IMR-90 (cell line): ENCODE results near the gene POLD4. TPM values are rescaled to one million over a fixed set of nuclear protein-coding genes. Genes with fewer than 3 reads are reported as not detected.

Experiments used
- ATAC-seq: fragments of 200-7000 bp; cut with Tn5 transposase; 2 replicates; pipeline ENCODE4 v1.9.1; 2020; ENCODE audit warnings: low read depth, mild to moderate bottlenecking, moderate library complexity
- BruUV-seq: library from RNA; stranded (reverse); fragments of 400-500 nt; replicated peaks from 2 replicates; lab custom pipeline; 2021; lab: Mats Ljungman, UMichigan
- CTCF ChIA-PET: fragments of 300-600 bp; formaldehyde crosslinking; extraction: SDS; loops from one replicate; lab custom pipeline; 2021; ENCODE audit warnings: antibody characterized with exemption; lab: Yijun Ruan, JAX
- POLR2A ChIA-PET: fragments of 300-600 bp; sonication (Branson Sonifier 250); formaldehyde crosslinking; loops from one replicate; lab custom pipeline; 2022; ENCODE audit warnings: antibody characterized with exemption; ENCODE audit not compliant: unreplicated experiment; lab: Charles Lee
- DNase-seq: peaks from one replicate; pipeline ENCODE4 v3.0.0; 2013
- H2AFZ ChIP-seq: replicated peaks from 2 replicates; pipeline ENCODE3; 2013; ENCODE audit warnings: low read length, mild to moderate bottlenecking; ENCODE audit not compliant: poor library complexity
- H2AK5ac ChIP-seq: 2 replicates; pipeline ENCODE4 v1.6.1; 2013; ENCODE audit warnings: low read depth, low read length, inconsistent platforms
- H2AK9ac ChIP-seq: replicated peaks from 2 replicates; pipeline ENCODE3; 2013; ENCODE audit warnings: mild to moderate bottlenecking, low read depth, low read length, moderate library complexity; ENCODE audit not compliant: poor library complexity
- H2BK120ac ChIP-seq: 2 replicates; pipeline ENCODE4 v1.6.1; 2013; ENCODE audit warnings: low read depth, low read length, inconsistent platforms
- H2BK15ac ChIP-seq: 3 replicates; pipeline ENCODE4 v1.6.1; 2013; ENCODE audit warnings: low read depth, low read length, inconsistent platforms
- H2BK20ac ChIP-seq: 2 replicates; pipeline ENCODE4 v1.6.1; 2013; ENCODE audit warnings: low read depth, mild to moderate bottlenecking, inconsistent platforms, low read length, moderate library complexity
- H2BK5ac ChIP-seq: 2 replicates; pipeline ENCODE4 v1.6.1; 2013; ENCODE audit warnings: mild to moderate bottlenecking, low read depth, low read length, inconsistent platforms; ENCODE audit not compliant: poor library complexity, severe bottlenecking
- H3K14ac ChIP-seq: replicated peaks from 2 replicates; pipeline ENCODE4 v1.6.1; 2013; ENCODE audit warnings: low read depth, low read length, inconsistent platforms
- H3K18ac ChIP-seq: 2 replicates; pipeline ENCODE4 v1.6.1; 2013; ENCODE audit warnings: low read depth, low read length, control low read depth
- H3K23ac ChIP-seq: 2 replicates; pipeline ENCODE4 v1.6.1; 2013; ENCODE audit warnings: low read depth, low read length, inconsistent platforms
- H3K27ac ChIP-seq: 2 replicates; pipeline ENCODE4 v1.5.1; 2013; ENCODE audit warnings: mild to moderate bottlenecking, control low read depth, low read length; ENCODE audit not compliant: insufficient read depth
- H3K27me3 ChIP-seq: 2 replicates; pipeline ENCODE4 v1.6.1; 2013; ENCODE audit warnings: low read length; ENCODE audit not compliant: control insufficient read depth, insufficient read depth
- H3K36me3 ChIP-seq: 2 replicates; pipeline ENCODE4 v1.6.1; 2013; ENCODE audit warnings: low read length, mixed read lengths; ENCODE audit not compliant: control insufficient read depth, insufficient read depth
- H3K4ac ChIP-seq: 2 replicates; pipeline ENCODE4 v1.6.1; 2013; ENCODE audit warnings: low read depth, low read length, inconsistent platforms
- H3K4me1 ChIP-seq: 2 replicates; pipeline ENCODE4 v1.6.1; 2013; ENCODE audit warnings: low read length, mixed read lengths; ENCODE audit not compliant: control insufficient read depth, insufficient read depth
- H3K4me2 ChIP-seq: 2 replicates; pipeline ENCODE4 v1.6.1; 2013; ENCODE audit warnings: low read depth, mild to moderate bottlenecking, control low read depth, low read length, moderate library complexity
- H3K4me3 ChIP-seq: 2 replicates; pipeline ENCODE4 v1.5.1; 2013; ENCODE audit warnings: low read depth, mild to moderate bottlenecking, control low read depth, low read length, moderate library complexity; ENCODE audit not compliant: insufficient read depth
- H3K56ac ChIP-seq: 2 replicates; pipeline ENCODE4 v1.6.1; 2013; ENCODE audit warnings: low read length, inconsistent platforms; ENCODE audit not compliant: insufficient read depth; ENCODE audit errors: extremely low read depth
- H3K79me1 ChIP-seq, 2 experiments: 2 replicates each; pipeline ENCODE4 v1.6.1; 2013; ENCODE audit warnings: low read length in 2 of 2, inconsistent platforms in 1 of 2, low read depth in 1 of 2
- H3K9ac ChIP-seq: 2 replicates; pipeline ENCODE4 v1.6.1; 2013; ENCODE audit warnings: low read depth, low read length, control low read depth
- H3K9me1 ChIP-seq: 2 replicates; pipeline ENCODE4 v1.6.1; 2013; ENCODE audit warnings: low read length, inconsistent platforms; ENCODE audit not compliant: insufficient read depth
- H3K9me3 ChIP-seq: 2 replicates; pipeline ENCODE4 v1.6.1; 2013; ENCODE audit warnings: low read length; ENCODE audit not compliant: control insufficient read depth, insufficient read depth
- H4K20me1 ChIP-seq: 2 replicates; pipeline ENCODE4 v1.6.1; 2013; ENCODE audit warnings: low read length, inconsistent platforms; ENCODE audit not compliant: insufficient read depth
- H4K5ac ChIP-seq: 2 replicates; pipeline ENCODE4 v1.6.1; 2013; ENCODE audit warnings: mild to moderate bottlenecking, low read depth, low read length, control low read depth
- H4K8ac ChIP-seq, 2 experiments: 2 replicates each; pipeline ENCODE4 v1.6.1; 2013; ENCODE audit warnings: low read depth in 2 of 2, low read length in 2 of 2, control low read depth in 1 of 2, inconsistent platforms in 1 of 2
- H4K91ac ChIP-seq: 2 replicates; pipeline ENCODE4 v1.6.1; 2013; ENCODE audit warnings: low read depth, low read length, inconsistent platforms; ENCODE audit not compliant: insufficient read depth
- RAD21 ChIP-seq: IDR thresholded peaks from 2 replicates; pipeline ENCODE4 v1.6.1; 2012; ENCODE audit warnings: low read length, improper control_type of control experiment
- RFX5 ChIP-seq: IDR thresholded peaks from 2 replicates; pipeline ENCODE4 v1.8.0; 2012; ENCODE audit warnings: low read depth, mild to moderate bottlenecking, low read length, moderate library complexity
- WGBS, 2 experiments: methylation state at CpG; one replicate each; pipeline versions ENCODE4 v1.1.5 to v1.1.7; 2013; ENCODE audit warnings: missing lambda C conversion rate in 2 of 2; ENCODE audit not compliant: insufficient read length in 1 of 2; ENCODE audit errors: extremely low coverage in 2 of 2; 5-methylcytosine and 5-hydroxymethylcytosine counted together
- dilution Hi-C: fragments of 300-500 bp; cut with HindIII; formaldehyde crosslinking; loops from one replicate; pipeline ENCODE4 v1.14.3; 2018; ENCODE audit warnings: low sequenced_read_pairs; ENCODE audit not compliant: unreplicated experiment
- in situ Hi-C: fragments of 300-500 bp; cut with MboI; formaldehyde crosslinking; loops from 3 replicates; pipeline ENCODE4 v1.14.3; 2019; ENCODE audit warnings: low sequenced_read_pairs, inconsistent platforms, mixed read lengths
- intact Hi-C: fragments of 100-400 bp; cut with micrococcal nuclease; formaldehyde crosslinking; loops from 2 replicates; pipeline ENCODE4 v1.10.0; 2022
- polyA plus RNA-seq, 3 experiments: library from polyadenylated mRNA; depleted of rRNA; stranded (reverse); fragments of >200 nt; gene quantifications; 2 replicates each; pipeline ENCODE4 v1.2.3, GENCODE V29; 2012; ENCODE audit warnings: low replicate concordance in 1 of 3
- total RNA-seq: library from RNA; depleted of rRNA; stranded (reverse); fragments of >200 nt; gene quantifications from 2 replicates; pipeline ENCODE4 v1.2.3, GENCODE V29; 2012

POLD4 gene
- total and polyA plus RNA-seq, 2 of the 4 experiments (the other 2 are of a cell fraction): 46.4 to 133 TPM

DNA sequence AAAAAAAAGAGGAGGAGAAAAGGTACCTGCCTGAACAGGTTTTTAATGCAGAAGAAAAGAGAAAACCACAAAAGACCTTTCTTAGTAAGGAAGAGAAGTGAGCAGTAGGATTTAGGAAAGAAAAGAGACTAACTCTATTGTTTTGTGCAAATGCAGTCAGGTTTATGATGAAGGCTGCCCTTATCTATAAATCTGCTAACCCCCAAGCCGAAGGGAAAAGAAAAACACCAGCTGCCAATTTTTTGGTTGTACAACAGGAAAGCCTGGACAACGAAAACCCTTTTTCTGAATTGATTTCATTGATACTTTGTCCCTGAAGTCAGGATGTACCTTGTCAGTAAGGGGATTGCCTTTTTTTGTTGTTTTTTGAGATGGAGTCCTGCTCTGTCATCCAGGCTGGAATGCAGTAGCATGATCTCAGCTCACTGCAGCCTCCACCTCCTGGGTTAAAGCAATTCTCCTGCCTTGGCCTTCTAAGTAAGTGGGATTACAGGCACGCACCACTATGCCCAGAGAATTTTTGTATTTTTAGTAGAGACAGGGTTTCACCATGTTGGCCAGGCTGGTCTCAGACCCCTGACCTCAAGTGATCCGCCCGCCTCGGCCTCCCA lies 21.2 kb downstream of the POLD4 start:
- DNase-seq: peak; percentile 22
- no peak overlapping the region for H2AK9ac ChIP-seq
- ChIA-PET POLR2A (interaction anchor here (0.6 kb wide), 1 partner anchor 44 kb away, joined by 5 read pairs; no protein-coding TSS in a partner anchor), CTCF (interaction anchor here (0.6 to 1.0 kb wide), 2 partner anchors 15 to 51 kb away, joined by 4 read pairs; no protein-coding TSS in a partner anchor)
- H4K8ac ChIP-seq: no peak overlapping the region
- H2AFZ ChIP-seq: no peak overlapping the region
- no peak overlapping the region for H3K23ac ChIP-seq
- whole genome bisulfite sequencing, 2 experiments: no CpG with 5 or more reads among the region's 6 CpGs
- no peak overlapping the region for H2BK120ac ChIP-seq
- no peak overlapping the region for H4K91ac ChIP-seq
- no peak overlapping the region for H3K18ac ChIP-seq
- no peaks in the 10 kb centered on the region for H4K20me1 ChIP-seq
- no peak overlapping the region for H3K9ac ChIP-seq
- dilution Hi-C loops (no loop called here), intact Hi-C loops (no loop called here), in situ Hi-C loops (no loop called here)
- no peaks in the 10 kb centered on the region for H3K4me1 ChIP-seq
- no peak overlapping the region for H3K14ac ChIP-seq
- H3K4me2 ChIP-seq: no peak overlapping the region
- TF ChIP-seq RAD21 (no peak), RFX5 (no peak)
- H3K56ac ChIP-seq: no peak overlapping the region
- BruUV-seq: no TSS peak
- H3K27me3 ChIP-seq: no peaks in the 10 kb centered on the region
- no peak overlapping the region for H3K27ac ChIP-seq
- no peak overlapping the region for H4K5ac ChIP-seq
- H2BK5ac ChIP-seq: no peak overlapping the region
- peak; percentile 56 for ATAC-seq
- no peak overlapping the region for H2BK20ac ChIP-seq
- H3K79me1 ChIP-seq: no peaks in the 10 kb centered on the region
- no peak overlapping the region for H2AK5ac ChIP-seq
- no peaks in the 10 kb centered on the region for H3K9me3 ChIP-seq
- H3K9me1 ChIP-seq: no peaks in the 10 kb centered on the region
- no peak overlapping the region for H2BK15ac ChIP-seq
- no peaks in the 10 kb centered on the region for H3K36me3 ChIP-seq
- H3K4me3 ChIP-seq: no peak overlapping the region
- no peak overlapping the region for H3K4ac ChIP-seq
